ENCODE measurements around the gene KRTAP20-2. TPM values are rescaled to one million over a fixed set of nuclear protein-coding genes. Genes with fewer than 3 reads are reported as not detected.

KRTAP20-2 gene
- total RNA-seq (ENCODE audit: low replicate concordance): not detected in 2 replicates

GRCh38 chr21:30634906-30635305, at the start of gene KRTAP20-2:
Gene KRTAP20-2, plus strand, starts transcription at chr21:30635206. Its CDS starts 58 bp downstream, at chr21:30635264.

GRCh38 chr21:30590297-30590696, 44.7 kb upstream of the KRTAP20-2 start, which contains the start of gene KRTAP22-2:
Gene KRTAP22-2, minus strand, starts transcription at chr21:30590397.

DNA sequence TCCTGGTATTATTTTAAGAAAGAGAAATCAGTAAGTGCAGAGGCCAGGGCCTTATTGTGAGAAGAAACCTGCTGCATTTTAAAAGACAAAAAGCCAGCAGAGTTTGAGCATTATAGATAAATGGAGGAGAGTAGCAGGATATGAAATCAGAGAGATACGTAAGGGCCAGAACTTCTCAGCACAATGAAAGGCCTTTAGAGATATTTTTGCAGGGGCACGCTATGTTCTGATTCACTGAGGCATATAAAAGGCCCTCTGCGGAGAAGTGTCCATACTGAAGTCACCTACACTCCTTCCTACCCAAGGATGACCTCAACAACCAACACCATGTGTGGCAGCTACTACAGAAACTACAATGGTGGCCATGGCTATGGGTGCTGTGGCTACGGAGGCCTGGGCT, 42.9 kb upstream of the KRTAP20-2 start, which contains the start of gene KRTAP6-3:
KRTAP6-3 (plus strand) TSS at position 301 of the 400 bp plus-strand sequence; CDS start at position 307, 6 bp downstream.

GRCh38 chr21:30598802-30599201, 36.2 kb upstream of the KRTAP20-2 start, which contains the start of gene KRTAP6-2:
Gene KRTAP6-2, minus strand, starts transcription at chr21:30598902. Its CDS starts 28 bp downstream, at chr21:30598874.

DNA sequence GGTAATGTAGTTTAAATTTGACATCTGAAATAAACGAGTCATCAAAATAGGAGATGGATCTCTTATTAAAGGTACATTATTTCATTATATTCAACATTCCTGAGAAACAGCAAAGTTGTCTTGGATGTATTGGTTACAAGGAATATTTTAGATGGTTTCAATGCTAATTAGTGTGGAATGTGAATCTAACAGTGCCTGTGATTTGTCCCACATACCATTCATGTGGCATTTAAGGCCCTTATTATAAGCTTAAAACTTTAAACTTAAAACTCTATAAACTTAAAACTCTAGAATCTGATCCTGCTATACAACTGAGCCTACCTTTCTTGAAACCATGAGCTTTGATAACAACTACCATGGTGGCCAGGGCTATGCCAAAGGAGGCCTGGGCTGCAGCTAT, 34.2 kb upstream of the KRTAP20-2 start, which contains the start of gene KRTAP22-1:
KRTAP22-1 (plus strand) TSS at position 301 of the 400 bp plus-strand sequence.

DNA sequence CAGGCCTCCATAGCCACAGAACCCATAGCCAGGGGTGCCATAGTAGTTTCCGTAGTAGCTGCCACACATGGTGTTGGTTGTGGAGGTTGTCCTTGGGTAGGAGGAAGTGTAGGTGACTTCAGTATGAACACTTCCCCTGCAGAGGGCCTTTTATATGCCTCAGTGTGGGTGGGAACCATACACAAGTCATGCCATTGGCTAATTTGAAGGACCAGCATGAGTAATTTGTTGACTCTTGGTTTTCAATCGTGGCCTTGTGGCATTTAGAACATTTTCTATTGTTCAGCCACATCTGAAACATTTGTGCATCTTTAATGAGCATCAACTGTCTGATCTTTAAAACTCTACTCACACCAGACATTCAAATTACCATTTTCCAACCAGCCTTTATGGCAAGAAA, 21.2 kb upstream of the KRTAP20-2 start, which contains the start of gene KRTAP6-1:
KRTAP6-1 (minus strand) TSS at position 95 of the 400 bp plus-strand sequence; CDS start at position 69, 26 bp downstream.

DNA sequence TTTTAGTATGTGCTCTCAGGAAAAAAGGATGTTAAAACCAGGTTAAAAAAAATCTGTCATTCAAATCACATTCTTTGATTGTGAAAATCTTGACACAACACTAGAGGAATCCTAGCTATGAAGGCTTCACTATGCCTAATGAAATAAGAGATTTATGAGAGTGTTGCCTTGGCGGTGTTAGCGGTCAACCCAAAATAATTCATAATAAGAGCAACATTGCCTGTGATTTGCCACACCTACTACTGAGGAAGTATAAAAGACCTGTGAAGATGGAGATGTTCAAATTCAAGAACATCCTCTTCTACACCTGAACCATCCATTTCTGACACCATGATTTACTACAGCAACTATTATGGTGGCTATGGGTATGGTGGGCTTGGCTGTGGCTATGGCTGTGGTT, 18.9 kb upstream of the KRTAP20-2 start, which contains the start of gene KRTAP20-1:
KRTAP20-1 (plus strand) TSS at position 301 of the 400 bp plus-strand sequence; CDS start at position 331, 30 bp downstream.

GRCh38 chr21:30620522-30620921, 14.5 kb upstream of the KRTAP20-2 start, which contains the start of gene KRTAP20-4:
Gene KRTAP20-4, plus strand, starts transcription at chr21:30620627.

GRCh38 chr21:30642564-30642963, 7.6 kb downstream of the KRTAP20-2 start, which contains the start of gene KRTAP20-3:
Gene KRTAP20-3, plus strand, starts transcription at chr21:30642864.

Other genes with a start within 250 kb of the KRTAP20-2 start
- not detected in 2 replicates for gene KRTAP13-1, start 239.2 kb upstream of the KRTAP20-2 start, total RNA-seq (ENCODE audit: low replicate concordance)
- not detected in 2 replicates for gene KRTAP13-3, start 209.3 kb upstream of the KRTAP20-2 start, total RNA-seq (ENCODE audit: low replicate concordance)
- not detected in 2 replicates for gene KRTAP13-4, start 205.0 kb upstream of the KRTAP20-2 start, total RNA-seq (ENCODE audit: low replicate concordance)
- not detected in 2 replicates for gene KRTAP15-1, start 194.9 kb upstream of the KRTAP20-2 start, total RNA-seq (ENCODE audit: low replicate concordance)
- gene KRTAP19-1, start 154.8 kb upstream of the KRTAP20-2 start, total RNA-seq (ENCODE audit: low replicate concordance): not detected in 2 replicates
- gene KRTAP19-2, start 147.8 kb upstream of the KRTAP20-2 start, total RNA-seq (ENCODE audit: low replicate concordance): not detected in 2 replicates
- gene KRTAP19-3, start 143.2 kb upstream of the KRTAP20-2 start, total RNA-seq (ENCODE audit: low replicate concordance): not detected in 2 replicates
- gene KRTAP19-4, start 138.0 kb upstream of the KRTAP20-2 start, total RNA-seq (ENCODE audit: low replicate concordance): not detected in 2 replicates
- not detected in 2 replicates for gene KRTAP19-5, start 133.1 kb upstream of the KRTAP20-2 start, total RNA-seq (ENCODE audit: low replicate concordance)
- not detected in 2 replicates for gene KRTAP19-6, start 93.3 kb upstream of the KRTAP20-2 start, total RNA-seq (ENCODE audit: low replicate concordance)
- not detected in 2 replicates for gene KRTAP19-7, start 73.9 kb upstream of the KRTAP20-2 start, total RNA-seq (ENCODE audit: low replicate concordance)
- not detected in 2 replicates for gene KRTAP22-2, start 44.8 kb upstream of the KRTAP20-2 start, total RNA-seq (ENCODE audit: low replicate concordance)
- not detected in 2 replicates for gene KRTAP6-3, start 42.8 kb upstream of the KRTAP20-2 start, total RNA-seq (ENCODE audit: low replicate concordance)
- gene KRTAP6-2, start 36.3 kb upstream of the KRTAP20-2 start, total RNA-seq (ENCODE audit: low replicate concordance): not detected in 2 replicates
- not detected in 2 replicates for gene KRTAP22-1, start 34.1 kb upstream of the KRTAP20-2 start, total RNA-seq (ENCODE audit: low replicate concordance)
- gene KRTAP6-1, start 21.3 kb upstream of the KRTAP20-2 start, total RNA-seq (ENCODE audit: low replicate concordance): not detected in 2 replicates
- not detected in 2 replicates for gene KRTAP20-1, start 18.8 kb upstream of the KRTAP20-2 start, total RNA-seq (ENCODE audit: low replicate concordance)
- not detected in 2 replicates for gene KRTAP20-4, start 14.6 kb upstream of the KRTAP20-2 start, total RNA-seq (ENCODE audit: low replicate concordance)
- not detected in 2 replicates for gene KRTAP20-3, start 7.7 kb downstream of the KRTAP20-2 start, total RNA-seq (ENCODE audit: low replicate concordance)
- not detected in 2 replicates for gene KRTAP21-3, start 83.6 kb downstream of the KRTAP20-2 start, total RNA-seq (ENCODE audit: low replicate concordance)
- not detected in 2 replicates for gene KRTAP21-2, start 112.1 kb downstream of the KRTAP20-2 start, total RNA-seq (ENCODE audit: low replicate concordance)
- not detected in 2 replicates for gene KRTAP21-1, start 120.2 kb downstream of the KRTAP20-2 start, total RNA-seq (ENCODE audit: low replicate concordance)
- not detected in 2 replicates for gene KRTAP8-1, start 178.1 kb downstream of the KRTAP20-2 start, total RNA-seq (ENCODE audit: low replicate concordance)
- gene KRTAP7-1, start 194.6 kb downstream of the KRTAP20-2 start, total RNA-seq (ENCODE audit: low replicate concordance): not detected in 2 replicates
- not detected in 2 replicates for gene KRTAP11-1, start 246.4 kb downstream of the KRTAP20-2 start, total RNA-seq (ENCODE audit: low replicate concordance)